Fibroblast of lung (primary cell): Measurements from ENCODE around the gene RIPK4. TPM values are rescaled to one million over a fixed set of nuclear protein-coding genes. Genes with fewer than 3 reads are reported as not detected.

Source experiments
- DNase-seq, 2 donors: peaks; one replicate each; pipeline versions ENCODE4 v3.0.0 to v3.0.0-alpha.2; 2010; ENCODE audit warnings: low read depth in 2 of 2
- H2AFZ ChIP-seq: 2 replicates; pipeline ENCODE4 v1.5.1; 2012; ENCODE audit warnings: low read length, control low read depth, inconsistent platforms
- H3K27ac ChIP-seq: 2 replicates; pipeline ENCODE4 v1.5.1; 2011; ENCODE audit warnings: low read length, control low read depth; ENCODE audit not compliant: insufficient read depth
- H3K27me3 ChIP-seq: 2 replicates; pipeline ENCODE4 v1.5.1; 2011; ENCODE audit warnings: mild to moderate bottlenecking, low read length; ENCODE audit not compliant: control insufficient read depth, insufficient read depth
- H3K36me3 ChIP-seq: 2 replicates; pipeline ENCODE4 v1.5.1; 2011; ENCODE audit warnings: low read length; ENCODE audit not compliant: control insufficient read depth, insufficient read depth
- H3K4me1 ChIP-seq: 2 replicates; pipeline ENCODE4 v1.5.1; 2011; ENCODE audit warnings: low read length; ENCODE audit not compliant: control insufficient read depth, insufficient read depth; ENCODE audit errors: extremely low read depth
- H3K4me2 ChIP-seq: 2 replicates; pipeline ENCODE4 v1.5.1; 2011; ENCODE audit warnings: low read length, control low read depth; ENCODE audit not compliant: insufficient read depth; ENCODE audit errors: extremely low read depth
- H3K4me3 ChIP-seq, 4 experiments: fragments of 200-600 bp in 1 of 4; sonication (generic) in 1 of 4; replicated peaks in 1 of 4; 2 replicates each; pipeline ENCODE4 v1.5.1; 2011 to 2016; ENCODE audit warnings: low read length in 4 of 4, low read depth in 3 of 4, mild to moderate bottlenecking in 3 of 4, control low read depth in 2 of 4, inconsistent platforms in 1 of 4, mixed read lengths in 1 of 4; ENCODE audit not compliant: insufficient read depth in 1 of 4; ENCODE audit errors: control extremely low read depth in 1 of 4
- H3K79me2 ChIP-seq: 2 replicates; pipeline ENCODE4 v1.5.1; 2012; ENCODE audit warnings: mild to moderate bottlenecking, low read length, inconsistent platforms; ENCODE audit not compliant: control insufficient read depth, insufficient read depth
- H3K9ac ChIP-seq: 2 replicates; pipeline ENCODE4 v1.5.1; 2011; ENCODE audit warnings: mild to moderate bottlenecking, low read length, control low read depth; ENCODE audit not compliant: insufficient read depth
- H3K9me3 ChIP-seq: 2 replicates; pipeline ENCODE4 v1.5.1; 2012; ENCODE audit warnings: low read depth, low read length; ENCODE audit not compliant: control insufficient read depth, insufficient read depth
- H4K20me1 ChIP-seq: 2 replicates; pipeline ENCODE4 v1.5.1; 2011; ENCODE audit warnings: low read length; ENCODE audit not compliant: control insufficient read depth, insufficient read depth; ENCODE audit errors: extremely low read depth
- CTCF ChIP-seq, 2 donors: IDR thresholded peaks in 1 of 2; conservative IDR thresholded peaks in 1 of 2; 1 replicate in 1 of 2; 2 replicates in 1 of 2; pipeline ENCODE4 v1.5.1; 2011 to 2012; ENCODE audit warnings: low read length in 2 of 2, control low read depth in 1 of 2, inconsistent platforms in 1 of 2, low read depth in 1 of 2, mild to moderate bottlenecking in 1 of 2
- EZH2 ChIP-seq: IDR thresholded peaks from 2 replicates; pipeline ENCODE4 v1.5.1; 2012; ENCODE audit warnings: low read length, control low read depth, mild to moderate bottlenecking; ENCODE audit errors: missing control alignments
- polyA plus RNA-seq, 2 donors: library from polyadenylated mRNA; depleted of rRNA in 1 of 2; stranded (reverse) in 1 of 2; unstranded in 1 of 2; fragments of >200 nt; gene quantifications; 2 replicates each; pipeline ENCODE4 v1.2.1, GENCODE V29; 2011 to 2012; ENCODE audit warnings: missing spikeins in 1 of 2
- total RNA-seq: library from RNA; depleted of rRNA; stranded (reverse); fragments of >200 nt; gene quantifications from 2 replicates; pipeline ENCODE4 v1.2.1, GENCODE V29; 2014

The RIPK4 gene
- total and polyA plus RNA-seq, 2 donors (not counting 1 experiment from before 2014, with no cell fraction given), result under 0.01 TPM; not detected in 1

DNA sequence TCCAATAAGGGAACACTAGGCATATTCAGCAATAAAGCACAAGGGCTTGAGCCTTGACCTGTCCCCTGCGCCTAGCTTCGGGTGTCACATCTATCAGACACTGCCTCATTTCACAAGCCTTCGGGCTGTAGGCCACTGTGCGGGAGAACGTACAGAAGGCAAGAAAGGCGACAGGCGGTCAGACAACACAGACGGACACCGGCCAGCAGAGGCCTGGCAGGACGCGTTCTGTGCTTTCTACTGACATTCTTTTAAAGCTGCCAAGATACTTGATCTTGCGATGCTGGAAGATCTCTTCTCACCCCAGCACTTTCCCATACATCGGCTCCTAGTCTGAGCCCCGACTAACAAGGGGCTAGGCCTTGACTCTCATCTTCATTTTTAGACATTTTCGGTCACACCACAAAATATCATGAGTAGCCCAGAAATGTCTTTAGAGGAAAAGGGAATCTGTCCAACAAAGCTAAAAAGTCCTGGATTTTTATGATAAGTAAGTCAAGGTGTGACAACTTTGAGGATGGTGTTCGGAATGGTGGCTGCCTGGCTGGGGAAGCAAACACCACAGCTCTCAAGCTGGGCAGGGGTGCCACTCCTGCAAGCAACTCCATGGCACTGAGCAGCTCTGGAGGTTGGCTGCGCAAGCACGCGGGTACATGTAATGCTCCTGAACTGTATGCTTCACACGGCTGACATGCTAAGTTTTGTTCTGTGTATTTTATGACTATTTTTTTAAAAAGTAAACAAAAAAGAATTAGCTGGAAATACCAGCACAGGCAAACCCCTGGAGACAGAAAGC lies 18.7 kb downstream of the RIPK4 start:
- no peak overlapping the region for H3K27ac ChIP-seq
- no peak overlapping the region for H3K4me2 ChIP-seq
- no peaks in the 10 kb centered on the region for H4K20me1 ChIP-seq
- TF ChIP-seq EZH2 (no peak), CTCF (conservative IDR thresholded peaks at IDR 0.05 in 1 of 2, IDR thresholded peaks at IDR 0.05 in 1 of 2; ENCODE audit: low read depth in 1 of 2, low read length in 2 of 2) (no peak)
- H3K9ac ChIP-seq, result no peak overlapping the region
- H3K4me3 ChIP-seq, result no peak overlapping the region
- H2AFZ ChIP-seq, result no peak overlapping the region
- no peaks in the 10 kb centered on the region for H3K27me3 ChIP-seq
- H3K9me3 ChIP-seq, result no peaks in the 10 kb centered on the region
- H3K4me1 ChIP-seq, result peaks cover 11% of the 10 kb centered on the region
- DNase-seq, result no peak
- no peaks in the 10 kb centered on the region for H3K36me3 ChIP-seq
- H3K79me2 ChIP-seq, result no peaks in the 10 kb centered on the region

- TF ChIP-seq CTCF (conservative IDR thresholded peaks at IDR 0.05 in 1 of 2, IDR thresholded peaks at IDR 0.05 in 1 of 2; ENCODE audit: low read depth in 1 of 2, low read length in 2 of 2) (no peak), EZH2 (no peak)
- Histone ChIP-seq H2AFZ (no peak overlapping the region), H3K4me3 (no peak overlapping the region), H3K27me3 (no peaks in the 10 kb centered on the region), H3K79me2 (no peaks in the 10 kb centered on the region), H3K4me1 (peaks cover 2% of the 10 kb centered on the region), H3K36me3 (no peaks in the 10 kb centered on the region), H3K9me3 (no peaks in the 10 kb centered on the region), H3K9ac (no peak overlapping the region), H3K27ac (no peak overlapping the region), H3K4me2 (no peak overlapping the region), H4K20me1 (no peaks in the 10 kb centered on the region)
- no peak for DNase-seq
These were observed 20.2 kb downstream of the RIPK4 start for GRCh38 chr21:41746744-41747006.

- Histone ChIP-seq H3K4me3 (no peak overlapping the region), H3K4me2 (no peak overlapping the region), H3K27me3 (no peaks in the 10 kb centered on the region), H3K9me3 (no peaks in the 10 kb centered on the region), H3K4me1 (no peaks in the 10 kb centered on the region), H3K36me3 (no peaks in the 10 kb centered on the region), H2AFZ (no peak overlapping the region), H3K27ac (no peak overlapping the region), H3K9ac (no peak overlapping the region), H4K20me1 (no peaks in the 10 kb centered on the region), H3K79me2 (no peaks in the 10 kb centered on the region)
- no peak for DNase-seq
- TF ChIP-seq CTCF (conservative IDR thresholded peaks at IDR 0.05 in 1 of 2, IDR thresholded peaks at IDR 0.05 in 1 of 2; ENCODE audit: low read depth in 1 of 2, low read length in 2 of 2) (no peak), EZH2 (no peak)
These were observed 20.7 kb downstream of the RIPK4 start for GRCh38 chr21:41745971-41746743.
